ENCODE measurements around the gene PMM2.

PMM2 gene

DNA sequence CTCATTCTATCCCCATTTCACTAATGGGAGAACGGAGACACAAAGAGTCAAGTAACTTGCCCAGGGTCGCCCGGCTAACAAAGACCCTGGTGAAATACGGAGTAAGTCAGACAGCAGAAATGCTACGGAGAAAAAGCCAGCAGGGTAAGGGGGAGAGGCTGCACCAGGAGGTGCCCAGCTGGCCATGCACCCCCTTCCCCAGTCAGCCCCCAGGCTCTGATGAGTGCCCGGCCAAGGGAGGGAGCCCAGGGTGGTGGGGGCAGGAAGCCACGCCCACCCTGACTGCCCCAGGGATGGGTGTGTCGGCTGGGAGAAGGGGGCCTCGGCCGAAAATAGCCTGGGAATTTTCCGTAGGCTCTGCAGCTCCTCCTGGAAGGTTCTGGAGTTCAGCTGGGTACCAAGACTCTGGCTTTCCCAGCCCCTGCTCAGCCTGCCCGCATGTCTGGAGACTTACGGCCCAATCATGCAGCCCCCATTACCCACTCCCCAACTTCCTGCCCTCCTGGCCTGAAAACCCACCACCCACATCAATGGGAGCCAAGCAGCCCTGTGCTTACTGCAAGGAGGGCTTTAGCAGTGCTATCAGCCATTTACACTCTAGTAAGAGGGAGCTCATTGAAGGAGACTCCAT is 67.0 kb downstream of the PMM2 start:
- TF ChIP-seq, protein P1, sequence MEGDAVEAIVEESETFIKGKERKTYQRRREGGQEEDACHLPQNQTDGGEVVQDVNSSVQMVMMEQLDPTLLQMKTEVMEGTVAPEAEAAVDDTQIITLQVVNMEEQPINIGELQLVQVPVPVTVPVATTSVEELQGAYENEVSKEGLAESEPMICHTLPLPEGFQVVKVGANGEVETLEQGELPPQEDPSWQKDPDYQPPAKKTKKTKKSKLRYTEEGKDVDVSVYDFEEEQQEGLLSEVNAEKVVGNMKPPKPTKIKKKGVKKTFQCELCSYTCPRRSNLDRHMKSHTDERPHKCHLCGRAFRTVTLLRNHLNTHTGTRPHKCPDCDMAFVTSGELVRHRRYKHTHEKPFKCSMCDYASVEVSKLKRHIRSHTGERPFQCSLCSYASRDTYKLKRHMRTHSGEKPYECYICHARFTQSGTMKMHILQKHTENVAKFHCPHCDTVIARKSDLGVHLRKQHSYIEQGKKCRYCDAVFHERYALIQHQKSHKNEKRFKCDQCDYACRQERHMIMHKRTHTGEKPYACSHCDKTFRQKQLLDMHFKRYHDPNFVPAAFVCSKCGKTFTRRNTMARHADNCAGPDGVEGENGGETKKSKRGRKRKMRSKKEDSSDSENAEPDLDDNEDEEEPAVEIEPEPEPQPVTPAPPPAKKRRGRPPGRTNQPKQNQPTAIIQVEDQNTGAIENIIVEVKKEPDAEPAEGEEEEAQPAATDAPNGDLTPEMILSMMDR (IDR thresholded peaks at IDR 0.05; ENCODE audit: borderline replicate concordance, insufficient read depth, low read depth, low read length) = no peak
- no peak overlapping the region for H3K4me3 ChIP-seq (ENCODE audit: low read depth, low read length)

DNA sequence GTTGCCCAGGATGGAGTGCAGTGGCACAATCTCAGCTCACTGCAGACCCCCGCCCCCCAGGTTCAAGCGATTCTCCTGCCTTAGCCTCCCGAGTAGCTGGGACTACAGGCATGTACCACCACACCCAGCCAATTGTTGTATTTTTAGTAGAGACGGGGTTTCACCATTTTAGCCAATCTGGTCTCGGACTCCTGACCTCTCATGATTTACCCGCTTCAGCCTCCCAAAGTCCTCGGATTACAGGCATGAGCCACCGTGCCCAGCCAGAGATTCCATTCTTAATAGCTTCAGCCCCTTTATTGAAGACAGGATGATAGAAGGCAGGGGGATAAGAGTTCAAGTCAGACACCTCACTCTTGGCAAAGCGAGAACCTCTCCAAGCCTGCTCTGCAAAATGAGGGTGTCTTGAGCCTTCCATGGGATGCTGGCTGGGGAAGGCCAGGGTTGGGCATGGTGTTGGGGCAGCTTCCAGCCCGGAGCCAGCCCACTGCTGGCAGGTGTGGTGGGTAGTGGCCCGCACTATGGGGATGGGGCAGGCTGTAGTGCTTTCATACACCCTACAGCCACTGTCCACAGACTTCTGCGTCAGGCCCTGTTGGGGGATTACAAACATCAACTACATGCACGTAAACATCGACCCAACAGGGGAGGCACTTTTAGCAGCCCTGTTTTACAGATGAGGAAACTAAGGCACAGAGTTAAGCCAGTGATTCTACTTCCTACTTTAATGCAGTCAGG is 67.7 kb downstream of the PMM2 start:
- TF ChIP-seq, protein P1 (IDR thresholded peaks at IDR 0.05; ENCODE audit: borderline replicate concordance, insufficient read depth, low read depth, low read length) = no peak
- H3K4me3 ChIP-seq (ENCODE audit: low read depth, low read length) = no peak overlapping the region

DNA sequence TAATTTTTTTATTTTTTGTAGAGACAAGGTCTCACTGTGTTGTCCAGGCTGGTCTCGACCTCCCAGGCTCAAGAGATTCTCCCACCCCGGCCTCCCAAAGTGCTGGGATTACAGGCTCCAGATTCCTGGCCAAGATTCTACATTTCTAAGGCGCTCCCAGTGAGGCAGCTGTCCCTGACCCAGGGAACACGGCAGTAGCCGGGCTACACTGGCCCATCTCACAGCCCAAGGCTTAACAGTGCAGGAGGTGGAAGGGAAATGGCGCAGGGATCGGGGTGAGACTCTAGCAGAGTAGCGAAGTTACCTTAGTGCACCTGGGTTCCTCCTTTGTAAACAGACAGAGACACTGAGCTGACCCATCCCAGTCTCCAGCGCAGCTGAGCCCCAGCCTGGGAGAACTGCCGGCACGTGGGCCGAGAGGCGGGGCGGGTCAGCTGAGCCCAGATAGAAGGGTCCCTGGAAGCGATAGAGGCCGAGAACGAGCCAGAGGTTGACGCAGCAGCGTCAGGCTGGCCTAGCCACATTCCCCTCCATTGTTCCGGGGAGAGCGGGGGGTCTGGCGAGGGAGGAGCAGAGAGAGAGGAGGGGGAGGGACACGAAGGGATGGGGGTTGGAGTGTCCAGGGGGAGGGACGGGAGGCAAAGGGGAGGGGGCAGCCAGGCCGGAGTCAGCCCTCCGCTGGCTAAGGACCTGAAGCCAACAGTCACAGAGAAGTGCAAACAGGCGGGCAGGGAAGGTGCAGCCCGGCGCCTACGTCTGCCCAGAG is 68.7 kb downstream of the PMM2 start:
- TF ChIP-seq, protein P1 (IDR thresholded peaks at IDR 0.05; ENCODE audit: borderline replicate concordance, insufficient read depth, low read depth, low read length) = no peak
- H3K4me3 ChIP-seq (ENCODE audit: low read depth, low read length) = peak overlapping the region; percentile 57

DNA sequence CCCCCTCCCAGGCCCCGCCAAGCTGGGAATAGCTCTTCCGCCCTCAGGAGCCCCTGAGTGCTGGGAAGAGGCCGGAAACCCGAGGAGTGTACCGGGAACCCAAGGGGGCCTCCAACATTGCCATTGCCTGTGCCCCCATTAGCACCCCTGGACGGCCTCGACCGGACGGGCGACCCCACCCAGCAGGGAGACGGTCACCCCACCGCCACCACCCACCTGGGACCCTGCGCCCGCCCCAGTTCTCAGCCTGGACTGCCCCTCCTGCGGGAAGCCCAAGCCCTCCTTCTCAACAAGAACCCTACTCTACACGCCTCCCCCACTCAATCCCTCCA is 69.2 kb downstream of the PMM2 start:
- TF ChIP-seq, protein P1 (IDR thresholded peaks at IDR 0.05; ENCODE audit: borderline replicate concordance, insufficient read depth, low read depth, low read length) = no peak

DNA sequence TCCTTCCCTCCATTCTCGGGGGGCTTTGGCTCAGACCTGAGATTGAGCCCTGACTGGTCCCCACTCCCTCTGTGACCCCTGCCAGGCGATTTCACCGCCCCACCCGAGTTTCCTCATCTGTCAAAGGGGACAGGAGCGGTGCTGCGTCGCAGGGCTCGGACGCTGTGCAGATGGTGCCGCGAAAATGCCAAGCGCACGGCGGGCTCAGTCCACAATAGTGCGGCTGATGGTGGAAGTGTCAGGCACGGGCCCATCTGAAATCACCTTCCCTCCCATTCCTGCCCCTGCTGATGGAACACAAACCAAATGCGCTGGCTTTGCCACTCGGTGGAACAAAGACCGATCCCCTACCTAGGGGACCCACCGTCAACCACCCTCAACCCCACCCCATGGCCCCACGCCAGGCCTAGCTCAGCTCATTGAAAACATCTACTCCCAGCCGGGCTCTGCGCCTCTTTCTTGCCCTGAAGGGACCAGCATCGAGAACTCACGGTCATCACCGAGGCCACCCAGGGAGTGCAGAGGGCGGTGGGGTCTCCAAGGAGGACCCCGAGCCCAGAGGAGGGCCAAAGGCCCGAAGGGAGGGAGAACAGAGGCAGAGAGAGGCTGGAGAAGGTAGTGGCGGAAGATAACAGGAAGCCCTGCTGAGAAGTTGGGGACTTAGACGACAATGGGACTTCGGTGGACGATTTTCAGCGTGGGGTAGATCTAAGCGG is 69.7 kb downstream of the PMM2 start:
- TF ChIP-seq, protein P1 (IDR thresholded peaks at IDR 0.05; ENCODE audit: borderline replicate concordance, insufficient read depth, low read depth, low read length) = no peak

More for the DNA sequence above, 69.2 kb downstream of the PMM2 start:
- H3K4me3 ChIP-seq (ENCODE audit: low read depth, low read length) = peak overlapping the region; percentile 57

DNA sequence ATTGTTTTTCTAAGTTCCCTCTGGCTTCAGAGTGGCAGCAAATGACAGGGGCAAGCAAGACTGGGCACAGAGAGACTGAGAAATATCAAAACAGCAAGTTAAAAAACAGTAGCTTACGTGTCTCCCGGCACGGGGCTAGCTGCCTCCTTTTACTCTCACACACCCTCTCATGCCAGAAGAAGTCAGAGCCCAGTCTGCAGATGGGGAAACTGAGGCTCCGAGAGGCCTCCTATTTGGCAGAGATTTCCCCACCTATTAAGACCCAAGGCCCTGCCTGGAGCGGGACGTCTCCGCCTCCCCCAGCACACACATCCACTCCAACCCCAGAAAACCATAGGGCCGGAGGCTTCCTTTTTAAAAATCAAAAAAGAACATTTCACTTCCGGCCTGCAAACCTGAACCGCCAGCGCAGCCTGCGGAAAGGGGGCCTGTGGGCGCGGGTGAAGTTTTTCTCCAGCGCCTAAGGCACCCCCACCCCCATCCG is 70.3 kb downstream of the PMM2 start:
- H3K4me3 ChIP-seq (ENCODE audit: low read depth, low read length) = peak overlapping the region; percentile 57
- TF ChIP-seq, protein P1 (IDR thresholded peaks at IDR 0.05; ENCODE audit: borderline replicate concordance, insufficient read depth, low read depth, low read length) = no peak

More for the DNA sequence above, 69.7 kb downstream of the PMM2 start:
- peak overlapping the region; percentile 57 for H3K4me3 ChIP-seq (ENCODE audit: low read depth, low read length)
